ENCODE data around the gene CASP7. TPM values are rescaled to one million over a fixed set of nuclear protein-coding genes. Genes with fewer than 3 reads are reported as not detected.

Gene CASP7
- total RNA-seq, 1 donor from 2014 or later = 13.8 TPM

- Histone ChIP-seq H3K9me3 (peaks cover 5% of the 10 kb centered on the region), H3K27me3 (no peaks in the 10 kb centered on the region), H3K27ac (peak overlapping the region; percentile 99), H3K4me1 (peaks cover 21% of the 10 kb centered on the region), H3K36me3 (no peaks in the 10 kb centered on the region), H3K4me3 (peak overlapping the region in 1 of 2 donors; percentile 82)
- intact Hi-C loops (cut with DNase I) = no loop called here
- DNase-seq (ENCODE audit: extremely low spot score in 2 of 2) = no peak
- no peak for TF ChIP-seq POLR2AphosphoS5 (IDR thresholded peaks at IDR 0.05; ENCODE audit: insufficient read depth in 1 of 2, low read depth in 1 of 2)
These were observed 2.1 kb downstream of the CASP7 start for GRCh38 chr10:113681533-113682470.

- H3K4me3 ChIP-seq = no peak overlapping the region
- no peaks in the 10 kb centered on the region for H3K27me3 ChIP-seq
- peaks cover 21% of the 10 kb centered on the region for H3K4me1 ChIP-seq
- intact Hi-C loops (cut with DNase I) = no loop called here
- H3K27ac ChIP-seq = no peak overlapping the region
- H3K36me3 ChIP-seq = no peaks in the 10 kb centered on the region
- H3K9me3 ChIP-seq = peaks cover 11% of the 10 kb centered on the region
- TF ChIP-seq CTCF (IDR thresholded peaks at IDR 0.05) (no peak), POLR2A (IDR thresholded peaks at IDR 0.05) (no peak), POLR2AphosphoS5 (IDR thresholded peaks at IDR 0.05; ENCODE audit: insufficient read depth in 1 of 2, low read depth in 1 of 2) (no peak)
- no peak for DNase-seq (ENCODE audit: extremely low spot score in 2 of 2)
These were observed 3.6 kb downstream of the CASP7 start for GRCh38 chr10:113683300-113683699.

GRCh38 chr10:113686028-113686427 is 6.3 kb downstream of the CASP7 start:
- no peak overlapping the region for H3K4me3 ChIP-seq
- H3K4me1 ChIP-seq = peaks cover 14% of the 10 kb centered on the region

GRCh38 chr10:113687037-113687436 is 7.3 kb downstream of the CASP7 start:
- intact Hi-C loops (cut with DNase I) = no loop called here

More at GRCh38 chr10:113686028-113686427, 6.3 kb downstream of the CASP7 start:
- H3K27ac ChIP-seq = no peak overlapping the region
- DNase-seq (ENCODE audit: extremely low spot score in 2 of 2) = no peak
- no peaks in the 10 kb centered on the region for H3K27me3 ChIP-seq
- no peak for TF ChIP-seq POLR2AphosphoS5 (IDR thresholded peaks at IDR 0.05; ENCODE audit: insufficient read depth in 1 of 2, low read depth in 1 of 2)
- TF ChIP-seq POLR2A (IDR thresholded peaks at IDR 0.05) = no peak
- no peak for TF ChIP-seq CTCF (IDR thresholded peaks at IDR 0.05)
- H3K9me3 ChIP-seq = peaks cover 11% of the 10 kb centered on the region
- intact Hi-C loops (cut with DNase I) = no loop called here
- H3K36me3 ChIP-seq = no peaks in the 10 kb centered on the region

GRCh38 chr10:113689057-113689456 is 9.3 kb downstream of the CASP7 start:
- no peak for DNase-seq (ENCODE audit: extremely low spot score in 2 of 2)
- Histone ChIP-seq H3K4me1 (no peaks in the 10 kb centered on the region), H3K4me3 (no peak overlapping the region), H3K9me3 (peaks cover 24% of the 10 kb centered on the region), H3K27me3 (no peaks in the 10 kb centered on the region), H3K36me3 (peaks cover 0 to 23% of the 10 kb centered on the region in 2 donors), H3K27ac (no peak overlapping the region)
- TF ChIP-seq POLR2A (IDR thresholded peaks at IDR 0.05) (no peak), CTCF (IDR thresholded peaks at IDR 0.05) (no peak), POLR2AphosphoS5 (IDR thresholded peaks at IDR 0.05; ENCODE audit: insufficient read depth in 1 of 2, low read depth in 1 of 2) (no peak)
- intact Hi-C loops (cut with DNase I) = no loop called here

More at GRCh38 chr10:113687037-113687436, 7.3 kb downstream of the CASP7 start:
- Histone ChIP-seq H3K9me3 (peaks cover 11% of the 10 kb centered on the region), H3K27ac (no peak overlapping the region), H3K36me3 (peaks cover 0 to 6% of the 10 kb centered on the region in 2 donors), H3K27me3 (no peaks in the 10 kb centered on the region), H3K4me1 (peaks cover 4% of the 10 kb centered on the region), H3K4me3 (no peak overlapping the region)
- DNase-seq (ENCODE audit: extremely low spot score in 2 of 2) = no peak
- no peak for TF ChIP-seq POLR2AphosphoS5 (IDR thresholded peaks at IDR 0.05; ENCODE audit: insufficient read depth in 1 of 2, low read depth in 1 of 2)
- no peak for TF ChIP-seq CTCF (IDR thresholded peaks at IDR 0.05)
- no peak for TF ChIP-seq POLR2A (IDR thresholded peaks at IDR 0.05)
